H1 (cell line): ENCODE results near the gene MBLAC1.

Source experiments
- CTCF ChIP-seq, 3 experiments: IDR thresholded peaks; 1 replicate in 2 of 3; 2 replicates in 1 of 3; pipeline versions ENCODE4 v1.5.1 to v1.6.1; 2011; ENCODE audit warnings: low read length in 3 of 3, mild to moderate bottlenecking in 3 of 3, inconsistent platforms in 2 of 3, low read depth in 1 of 3, moderate library complexity in 1 of 3; ENCODE audit not compliant: insufficient read depth in 1 of 3; ENCODE audit errors: control extremely low read depth in 1 of 3
- EGR1 ChIP-seq: IDR thresholded peaks from 2 replicates; pipeline ENCODE4 v1.6.1; 2011; ENCODE audit warnings: low read depth, low read length, borderline replicate concordance
- EP300 ChIP-seq, 2 experiments: IDR thresholded peaks; 1 replicate in 1 of 2; 2 replicates in 1 of 2; pipeline ENCODE4 v1.6.1; 2011 to 2012; ENCODE audit warnings: low read depth in 2 of 2, low read length in 2 of 2, mild to moderate bottlenecking in 2 of 2, borderline replicate concordance in 1 of 2, inconsistent platforms in 1 of 2, moderate library complexity in 1 of 2
- EZH2 ChIP-seq: fragments of 200-600 bp; sonication (generic); IDR thresholded peaks from 2 replicates; pipeline ENCODE4 v1.7.1; 2012; ENCODE audit warnings: low read depth, mild to moderate bottlenecking, moderate library complexity, low read length, inconsistent platforms; ENCODE audit not compliant: severe bottlenecking
- GTF2F1 ChIP-seq: IDR thresholded peaks from 2 replicates; pipeline ENCODE4 v1.6.1; 2012; ENCODE audit warnings: low read depth, low read length, improper control_type of control experiment, borderline replicate concordance
- HDAC2 ChIP-seq, 2 experiments: fragments of 300-600 bp in 1 of 2; sonication (generic) in 1 of 2; IDR thresholded peaks; 2 replicates each; pipeline ENCODE4 v1.6.1; 2011 to 2012; ENCODE audit warnings: low read depth in 2 of 2, low read length in 2 of 2, mild to moderate bottlenecking in 2 of 2, moderate library complexity in 2 of 2, borderline replicate concordance in 1 of 2, inconsistent platforms in 1 of 2
- HDAC6 ChIP-seq: IDR thresholded peaks from one replicate; pipeline ENCODE4 v1.7.1; 2012; ENCODE audit warnings: low read depth, mild to moderate bottlenecking, inconsistent platforms, low read length, moderate library complexity
- NRF1 ChIP-seq: IDR thresholded peaks from 2 replicates; pipeline ENCODE4 v1.6.1; 2011; ENCODE audit warnings: mild to moderate bottlenecking, low read depth, low read length, improper control_type of control experiment
- RFX5 ChIP-seq: IDR thresholded peaks from 2 replicates; pipeline ENCODE4 v1.6.1; 2011; ENCODE audit warnings: low read depth, low read length, improper control_type of control experiment, borderline replicate concordance
- TAF7 ChIP-seq: optimal IDR thresholded peaks from 2 replicates; pipeline ENCODE3; 2011; ENCODE audit warnings: low read depth, mild to moderate bottlenecking, inconsistent platforms, low read length, moderate library complexity, borderline replicate concordance
- TF ChIP-seq, protein P1 (sequence below): IDR thresholded peaks from 2 replicates; pipeline ENCODE4 v1.6.1; 2011; ENCODE audit warnings: low read depth, mild to moderate bottlenecking, low read length; ENCODE audit not compliant: insufficient read depth

DNA sequence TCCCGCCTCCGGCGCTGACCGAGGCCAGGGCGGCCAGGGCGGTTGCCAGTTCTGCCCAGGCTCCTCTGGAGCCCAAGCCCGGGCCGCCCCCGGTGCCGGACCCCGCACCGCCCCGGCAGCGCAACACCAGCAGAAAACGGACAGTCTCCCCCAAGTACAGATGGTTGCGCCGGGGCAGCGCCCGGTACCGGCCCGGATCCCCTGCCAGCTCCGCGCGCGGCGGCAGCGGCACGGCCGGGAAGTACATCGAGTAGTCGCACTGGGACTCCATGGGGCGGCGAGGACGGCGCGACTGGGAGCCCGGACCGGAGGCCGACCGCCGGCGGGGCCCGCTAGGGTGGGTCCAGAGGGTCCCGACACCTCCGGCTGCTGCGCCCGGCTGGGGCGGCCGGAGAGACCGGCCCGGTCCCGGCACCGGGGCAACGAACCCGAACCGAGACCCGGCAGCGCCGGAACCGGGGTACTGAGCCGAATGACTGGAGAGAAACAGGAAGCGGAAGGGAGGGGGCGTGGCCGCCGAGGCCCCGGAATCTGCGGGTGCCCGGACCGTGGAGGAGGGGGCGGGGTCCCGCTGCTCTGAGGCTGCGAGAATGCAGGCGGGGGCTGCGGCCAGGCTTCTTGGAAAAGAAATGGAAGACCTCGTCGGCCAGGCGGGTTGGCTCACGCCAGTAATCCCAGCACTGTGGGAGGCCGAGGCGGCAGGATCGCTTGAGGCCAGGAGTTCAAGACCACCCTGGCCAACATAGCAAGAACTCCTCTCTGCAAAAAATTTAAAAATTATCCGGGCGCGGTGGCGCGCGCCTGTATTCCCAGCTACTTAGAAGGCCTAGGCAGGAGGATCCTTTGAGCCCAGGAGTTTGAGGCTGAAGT, 31.7 kb downstream of the MBLAC1 start, which contains the start of gene TRAPPC14:
- TF ChIP-seq GTF2F1 (no peak), CTCF (IDR thresholded peaks at IDR 0.05; ENCODE audit: control extremely low read depth in 1 of 3, insufficient read depth in 1 of 3, low read depth in 1 of 3, low read length in 3 of 3) (no peak), HDAC6 (no peak), EZH2 (no peak), TAF7 (peak; percentile 21), RFX5 (no peak), HDAC2 (IDR thresholded peaks at IDR 0.05; ENCODE audit: borderline replicate concordance in 1 of 2, low read depth in 2 of 2, low read length in 2 of 2) (peak in 1 of 2 experiments; percentile 62; a peak in 1 of 4 replicates), NRF1 (no peak), EGR1 (peak; percentile 47; the same call in 1 of the 2 replicates), EP300 (IDR thresholded peaks at IDR 0.05; ENCODE audit: borderline replicate concordance in 1 of 2, low read depth in 2 of 2, low read length in 2 of 2) (peak in 1 of 2 experiments; percentile 48; a peak in 1 of 3 replicates)
- TF ChIP-seq, protein P1, sequence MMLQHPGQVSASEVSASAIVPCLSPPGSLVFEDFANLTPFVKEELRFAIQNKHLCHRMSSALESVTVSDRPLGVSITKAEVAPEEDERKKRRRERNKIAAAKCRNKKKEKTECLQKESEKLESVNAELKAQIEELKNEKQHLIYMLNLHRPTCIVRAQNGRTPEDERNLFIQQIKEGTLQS, result no peak
